GM18517 (cell line): ENCODE results near the gene NKAIN2.
"Not testable (repeated sequence)": the region's sequence is repeated elsewhere in the genome, so short reads cannot be mapped to it uniquely, and the experiment has no call there.

ENCODE experiments used
- ATAC-seq: cut with Tn5 transposase; IDR thresholded peaks from one replicate; pipeline ENCODE4 v1.9.1; 2021; ENCODE audit warnings: mild to moderate bottlenecking, moderate library complexity; ENCODE audit not compliant: unreplicated experiment

Gene NKAIN2

DNA sequence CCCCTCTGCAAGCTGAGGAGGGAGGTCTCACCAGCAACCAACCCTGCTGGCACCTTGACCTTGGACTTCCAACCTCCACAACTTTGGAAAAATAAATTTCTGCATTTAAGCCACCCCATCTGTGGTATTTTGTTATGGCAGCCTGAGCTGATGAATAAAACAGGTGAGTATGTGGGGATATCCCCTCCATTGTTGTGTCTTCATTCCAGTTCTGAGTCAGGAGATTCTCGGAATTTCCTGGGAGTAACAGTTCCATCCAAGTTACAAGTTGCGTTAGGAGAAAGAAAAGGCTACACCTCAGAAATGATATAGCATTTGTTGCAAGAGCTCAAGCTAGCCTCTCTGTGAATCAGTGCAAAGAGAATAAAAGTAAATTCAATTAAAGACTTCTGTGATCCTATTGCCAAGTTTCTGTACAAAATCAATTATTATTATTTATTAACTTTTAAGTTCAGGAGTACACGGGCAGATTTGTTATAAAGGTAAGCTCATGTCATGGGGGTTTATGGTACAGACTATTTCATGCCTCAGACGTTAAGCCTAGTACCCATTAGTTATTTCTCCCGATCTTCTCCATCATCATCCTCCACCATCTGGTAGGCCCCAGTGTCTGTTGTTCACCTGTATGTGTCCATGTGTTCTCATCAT lies 153.0 kb downstream of the NKAIN2 start:
- no peak for ATAC-seq

DNA sequence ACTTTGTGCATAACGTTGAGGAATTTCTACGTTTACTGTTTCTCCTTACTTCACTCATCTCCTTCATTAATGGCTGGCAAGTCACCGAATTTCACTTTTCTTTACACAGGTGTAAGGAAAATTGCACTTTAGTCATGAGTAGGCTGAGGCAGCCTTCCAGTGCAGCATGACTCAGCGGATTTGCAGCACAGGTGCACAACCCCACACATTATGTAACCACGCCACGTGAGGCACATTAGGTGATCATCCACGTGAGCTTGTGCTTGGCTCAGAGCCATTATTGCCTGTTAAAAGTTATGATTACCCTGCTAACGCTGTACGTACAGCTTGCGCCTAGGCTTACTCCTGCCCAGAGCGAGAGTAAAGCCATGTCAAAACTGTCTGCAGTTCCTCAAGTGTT lies 158.8 kb downstream of the NKAIN2 start:
- no peak for ATAC-seq

DNA sequence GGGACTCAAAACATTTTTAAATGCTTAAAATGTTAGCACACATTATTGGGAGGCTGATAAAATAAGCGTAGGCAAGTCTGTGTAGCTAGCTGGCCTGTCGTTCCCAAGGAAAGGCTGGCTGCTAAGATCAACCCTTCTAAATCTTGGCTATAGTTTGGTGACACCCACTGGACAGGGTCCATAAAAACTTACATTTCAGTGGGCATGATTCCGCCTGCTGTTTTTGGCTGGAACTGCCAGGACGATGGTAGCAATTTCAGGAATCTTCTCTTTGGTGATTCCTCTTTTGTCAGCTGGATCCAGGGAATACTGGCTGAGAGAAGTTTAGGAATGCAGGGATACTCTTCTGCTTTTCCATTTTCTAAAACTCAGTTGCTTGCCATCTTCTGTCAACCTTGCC lies 162.2 kb downstream of the NKAIN2 start:
- no peak for ATAC-seq

DNA sequence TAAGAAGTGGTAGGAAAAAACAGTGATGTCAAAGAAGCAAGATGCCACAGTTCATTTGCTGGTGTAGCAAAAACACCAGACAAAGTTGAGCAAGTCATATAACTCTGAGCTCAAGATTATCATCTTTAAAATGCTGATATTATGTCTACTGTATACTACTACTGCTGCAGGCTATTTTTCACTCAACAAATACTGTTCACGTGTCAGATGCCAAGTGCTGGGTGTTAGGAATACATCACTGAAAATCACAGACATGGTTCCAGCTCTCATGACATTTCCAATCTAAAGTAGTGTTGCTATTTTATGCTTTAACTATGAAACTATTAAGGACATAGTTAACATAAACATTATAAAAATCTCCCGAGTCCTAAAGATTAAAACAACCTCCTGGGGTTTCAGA lies 163.0 kb downstream of the NKAIN2 start:
- ATAC-seq: no peak

DNA sequence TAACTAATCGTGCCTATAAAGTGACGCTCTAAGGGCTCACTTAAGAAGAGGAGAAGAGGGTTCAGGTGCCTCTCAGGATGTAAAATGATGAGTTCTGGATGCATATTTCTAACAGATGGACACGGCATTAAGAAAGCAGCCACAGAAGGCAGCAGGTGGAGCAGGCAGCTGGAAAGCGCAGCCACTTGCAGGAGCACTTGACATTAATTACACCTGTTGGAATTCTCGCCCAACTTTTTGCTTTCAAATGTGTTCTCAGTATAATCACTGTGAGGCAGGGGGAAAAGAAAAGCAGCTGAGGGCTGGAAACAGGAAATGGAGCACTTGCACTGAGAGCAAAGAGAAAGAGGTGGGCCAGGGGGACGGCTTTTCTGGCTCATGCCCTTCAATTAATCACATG lies 164.2 kb downstream of the NKAIN2 start:
- no peak for ATAC-seq

DNA sequence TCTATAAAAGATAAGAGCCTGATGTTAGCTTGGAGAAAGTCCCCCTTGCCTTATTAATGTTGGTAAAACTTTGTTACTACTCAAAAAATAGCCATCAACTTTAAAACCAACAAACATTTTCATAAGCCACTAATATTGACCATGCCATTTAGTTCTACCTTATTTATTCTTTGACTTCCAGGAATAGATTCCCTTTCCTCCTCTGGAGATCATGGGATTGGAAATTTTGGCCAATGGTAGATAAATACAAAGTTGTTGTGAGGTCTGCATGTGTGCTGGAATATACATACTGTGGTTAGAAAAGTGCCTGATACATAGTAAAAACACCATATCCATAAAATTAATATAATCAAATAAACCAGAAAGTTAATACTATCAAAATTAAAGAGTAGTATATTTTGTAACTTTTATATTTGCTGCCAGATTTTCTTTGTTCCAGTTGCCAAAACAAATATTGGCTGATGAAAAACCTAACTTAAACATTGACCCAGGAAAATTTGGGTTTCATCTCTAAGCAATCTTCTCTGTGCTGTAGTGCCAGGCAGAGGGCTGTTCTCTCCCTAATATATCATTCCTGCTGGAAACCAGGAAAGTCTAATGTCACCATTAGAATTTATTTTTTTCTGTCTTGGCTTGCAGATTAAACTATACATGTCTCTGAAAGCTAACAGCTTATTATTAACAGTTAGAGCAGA lies 169.1 kb downstream of the NKAIN2 start:
- ATAC-seq: no peak

DNA sequence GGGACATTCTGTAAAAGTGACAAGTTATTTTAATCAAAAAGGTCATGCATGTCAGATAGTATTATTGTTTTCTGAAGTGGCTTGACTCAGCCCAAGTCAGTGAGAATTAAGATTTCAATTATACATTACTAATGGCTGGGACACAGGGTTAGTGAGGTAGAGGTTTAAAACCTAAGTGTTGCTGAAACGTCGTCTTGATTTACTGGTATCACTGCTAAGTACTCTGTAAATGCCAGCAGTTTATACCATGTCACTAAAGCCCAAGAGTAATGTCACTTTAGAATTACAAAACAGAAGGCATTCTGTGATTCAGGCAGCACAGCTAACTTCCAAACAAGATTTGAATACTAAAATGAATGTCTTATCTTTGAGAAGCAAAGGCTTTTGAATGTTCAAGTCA lies 176.6 kb downstream of the NKAIN2 start:
- no peak for ATAC-seq

DNA sequence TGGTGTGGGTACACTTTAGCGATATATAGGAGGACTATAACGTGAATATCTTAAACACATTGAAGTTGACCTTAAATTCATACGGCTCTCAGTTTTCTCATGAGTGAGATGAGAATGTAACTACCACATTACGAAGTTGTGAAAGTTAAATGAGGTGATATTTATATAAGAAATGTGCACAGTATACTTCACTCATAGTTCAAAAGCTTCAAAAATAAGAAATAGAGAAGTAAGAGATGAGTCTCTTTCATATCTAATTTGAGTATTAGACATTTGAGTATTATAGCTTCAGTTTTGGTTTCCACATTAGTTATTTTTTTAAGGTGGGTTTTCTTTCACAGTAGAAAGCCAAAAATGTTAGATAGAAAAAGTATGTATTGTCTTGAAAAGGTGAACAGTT lies 183.3 kb downstream of the NKAIN2 start:
- ATAC-seq: no peak

DNA sequence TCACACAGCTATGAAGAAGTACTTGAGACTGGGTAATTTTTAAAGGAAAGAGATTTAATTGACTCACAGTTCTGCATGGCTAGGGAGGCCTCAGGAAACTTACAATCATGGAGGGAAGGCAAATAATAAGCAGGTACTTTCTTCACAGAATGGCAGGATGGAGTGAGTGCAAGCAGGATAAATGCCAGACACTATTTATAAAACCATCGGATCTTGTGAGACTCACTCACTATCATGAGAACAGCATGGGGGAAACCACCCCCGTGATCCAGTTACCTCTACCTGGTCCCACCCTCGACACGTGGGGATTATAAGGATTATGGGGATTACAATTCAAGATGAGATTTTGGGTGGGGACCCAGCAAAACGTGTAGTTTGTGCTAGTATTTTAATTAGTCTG lies 186.3 kb downstream of the NKAIN2 start:
- ATAC-seq: not testable (repeated sequence)

DNA sequence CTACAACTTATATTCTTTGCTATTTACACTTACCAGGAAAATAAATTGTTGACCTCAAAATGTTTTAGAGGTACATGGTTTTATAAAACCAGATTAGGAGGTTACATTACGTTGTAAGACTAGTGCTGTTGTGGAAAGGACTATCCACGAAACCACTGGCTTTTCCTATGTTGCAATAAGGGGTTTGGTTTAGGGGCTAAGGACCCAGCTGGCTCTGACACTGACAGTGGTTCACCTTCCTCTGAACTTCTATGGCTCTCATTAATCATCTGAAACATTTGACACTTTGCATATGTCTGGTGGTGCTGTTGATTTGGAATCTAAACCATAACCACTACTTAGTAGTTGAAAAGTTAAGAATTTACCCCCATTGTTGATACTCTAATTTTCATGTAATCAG lies 186.7 kb downstream of the NKAIN2 start:
- no peak for ATAC-seq

DNA sequence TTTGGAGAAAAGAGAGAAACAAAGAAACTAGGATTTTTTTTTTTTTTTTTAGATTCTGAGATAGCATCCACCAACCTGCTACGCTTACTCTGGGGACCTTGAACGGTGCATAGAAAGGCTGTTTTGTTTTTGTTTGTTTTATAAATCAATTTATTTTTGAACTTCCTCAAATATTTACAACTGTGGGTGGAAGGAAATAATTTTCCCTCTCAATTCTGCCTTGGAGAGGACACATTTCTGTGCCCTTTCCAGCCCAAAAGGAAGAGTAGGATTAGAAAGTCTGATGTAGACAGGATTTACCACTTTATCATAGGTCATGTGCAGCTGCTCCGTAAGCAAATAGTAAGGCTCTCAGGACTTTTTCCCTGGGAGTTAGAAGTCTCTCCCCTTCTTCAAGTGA lies 190.5 kb downstream of the NKAIN2 start:
- ATAC-seq: no peak

DNA sequence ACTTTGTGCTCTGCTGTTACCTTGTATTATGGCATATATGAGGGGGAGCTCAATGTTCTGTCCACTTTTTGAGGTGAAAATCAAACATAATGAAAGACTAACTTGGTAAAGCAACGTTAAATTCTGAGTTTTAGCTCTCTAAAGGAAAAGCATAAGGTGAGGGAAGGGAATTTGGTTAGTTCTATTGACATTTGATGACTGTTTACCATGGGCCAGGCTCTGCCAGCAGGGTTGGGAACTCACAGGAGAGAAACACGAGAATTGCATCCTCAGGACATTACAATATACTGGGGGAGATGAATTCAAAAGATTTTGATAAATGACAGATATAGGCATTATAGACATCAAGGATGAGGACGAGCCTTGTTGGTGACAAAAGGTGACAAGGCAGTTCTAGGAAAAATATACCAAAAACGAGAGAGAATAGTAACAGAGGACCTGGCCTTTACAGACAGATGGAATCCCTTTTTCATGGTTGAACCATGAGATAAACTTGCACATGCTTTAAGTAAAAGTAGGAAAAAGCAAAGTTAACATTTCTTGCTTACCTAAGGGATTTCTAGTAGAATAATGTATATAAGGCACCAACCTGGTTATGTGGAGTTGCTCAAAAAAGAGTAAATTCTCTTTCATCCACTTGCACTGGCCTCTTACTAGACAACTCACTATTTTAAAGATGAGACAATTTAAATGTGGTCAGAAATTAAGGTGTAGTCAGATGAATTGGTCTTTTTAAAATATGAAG lies 191.4 kb downstream of the NKAIN2 start:
- ATAC-seq: no peak

DNA sequence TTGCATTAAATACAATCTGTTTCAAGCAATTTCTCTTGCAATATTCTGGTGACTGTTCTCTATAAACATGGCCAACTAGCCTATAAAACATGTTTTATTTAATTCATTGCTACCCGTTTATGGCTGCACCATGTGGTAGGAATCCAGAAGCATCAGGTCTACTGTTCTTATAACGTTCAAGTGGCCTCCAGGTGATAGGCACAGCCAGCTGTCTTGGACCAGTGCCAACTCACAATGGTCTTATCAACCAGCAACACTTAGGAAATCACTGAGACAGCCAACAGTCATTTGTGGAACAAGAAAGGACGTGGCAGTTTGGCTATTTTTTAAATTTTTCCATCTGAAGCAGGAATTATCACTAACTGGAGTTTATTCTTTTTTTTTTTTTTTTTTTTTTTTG lies 193.6 kb downstream of the NKAIN2 start:
- no peak for ATAC-seq

DNA sequence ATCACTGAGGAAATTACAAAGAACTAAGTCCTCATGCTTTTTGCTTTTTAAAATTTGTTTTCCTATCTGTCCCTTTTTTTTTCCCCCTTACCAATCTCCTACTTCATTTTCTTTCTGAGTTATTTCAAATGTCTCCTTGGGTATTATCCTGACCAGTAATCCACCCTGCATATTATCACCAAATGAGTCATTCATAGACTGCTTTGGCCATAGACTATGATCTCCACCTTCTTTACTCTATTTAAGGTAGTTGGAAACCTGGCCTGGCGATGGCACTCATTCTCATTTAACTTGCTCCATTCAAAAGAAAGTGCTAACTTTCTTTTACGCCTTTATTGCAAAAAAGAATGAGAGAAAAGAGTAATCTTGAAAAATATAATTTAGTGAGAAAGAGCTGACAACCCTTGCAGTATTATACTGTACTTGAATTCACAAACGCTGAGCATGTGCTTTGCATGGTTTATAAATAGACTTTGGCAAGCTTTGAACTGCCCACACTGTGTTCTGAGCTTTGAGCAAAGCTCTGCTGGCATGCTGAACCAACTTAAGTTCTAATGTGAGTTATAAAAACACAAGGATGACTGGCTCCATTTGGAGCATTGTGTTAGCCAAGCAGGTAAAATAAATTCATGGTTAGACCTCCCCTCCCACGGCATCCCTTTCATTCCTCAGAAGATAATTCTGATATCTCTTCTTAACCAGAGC lies 198.9 kb downstream of the NKAIN2 start:
- no peak for ATAC-seq

DNA sequence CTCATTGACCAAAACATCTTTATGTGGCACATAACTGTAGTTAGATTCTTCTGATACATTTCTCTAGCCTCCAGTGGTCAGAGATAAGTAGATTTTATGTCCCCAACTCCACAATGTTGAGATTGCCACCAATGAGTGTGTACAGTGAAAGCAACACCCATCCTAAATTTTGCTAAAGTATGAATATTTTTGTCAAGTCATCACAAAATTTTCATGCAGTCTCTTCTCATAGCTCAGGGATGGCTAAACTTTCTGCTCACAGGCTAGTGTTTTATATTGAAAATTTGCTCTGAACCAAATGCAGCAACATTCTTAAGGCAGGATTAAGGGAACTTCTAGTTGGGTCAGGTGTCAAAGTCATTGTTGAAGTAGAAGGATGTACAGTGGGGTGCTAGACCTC lies 203.6 kb downstream of the NKAIN2 start:
- ATAC-seq: no peak

DNA sequence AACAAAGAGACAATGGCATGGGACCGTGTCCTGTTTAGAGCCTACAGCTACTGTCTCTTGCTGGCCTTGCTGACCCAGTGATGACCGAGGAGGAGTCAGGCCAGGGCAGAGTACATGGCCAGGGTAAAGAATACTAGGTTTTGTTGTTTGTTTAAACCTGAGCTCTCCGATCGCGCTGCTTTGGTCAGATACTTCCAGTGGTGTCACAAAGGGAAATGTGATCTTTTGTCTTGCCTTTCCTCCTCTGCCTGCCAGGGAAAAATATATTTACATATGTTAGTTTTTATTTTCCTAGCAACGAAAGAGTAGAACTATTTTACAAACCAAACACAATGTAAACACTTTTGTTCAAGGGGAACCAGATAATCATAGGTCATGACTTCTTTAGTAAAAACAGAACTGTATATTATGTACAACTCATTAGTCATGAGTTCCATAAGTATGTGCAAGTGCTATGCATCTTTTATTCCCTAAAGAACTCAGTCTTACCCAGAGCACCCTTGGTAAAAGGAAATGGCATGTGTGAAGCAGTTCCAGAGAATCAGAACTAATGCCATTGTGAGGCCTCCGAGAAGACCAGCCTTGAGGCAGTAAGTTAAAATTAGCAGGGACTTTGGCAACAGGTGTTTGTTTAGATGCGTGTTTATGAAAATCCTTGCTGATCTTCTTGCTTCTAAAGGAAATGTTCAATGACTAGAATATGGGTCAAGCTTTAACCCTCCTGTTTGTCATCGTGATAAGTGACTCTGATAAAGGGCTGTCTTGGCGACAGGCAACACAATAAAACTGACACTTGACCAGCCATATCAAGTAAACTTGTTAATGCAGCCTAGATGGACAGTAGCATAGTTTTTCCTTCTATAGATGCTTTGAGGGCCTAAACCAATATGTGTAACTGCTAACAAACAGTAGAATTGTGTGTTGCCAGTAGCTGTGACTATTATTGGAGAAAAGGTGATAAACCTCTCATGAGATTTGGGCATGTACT lies 204.6 kb downstream of the NKAIN2 start:
- no peak for ATAC-seq

DNA sequence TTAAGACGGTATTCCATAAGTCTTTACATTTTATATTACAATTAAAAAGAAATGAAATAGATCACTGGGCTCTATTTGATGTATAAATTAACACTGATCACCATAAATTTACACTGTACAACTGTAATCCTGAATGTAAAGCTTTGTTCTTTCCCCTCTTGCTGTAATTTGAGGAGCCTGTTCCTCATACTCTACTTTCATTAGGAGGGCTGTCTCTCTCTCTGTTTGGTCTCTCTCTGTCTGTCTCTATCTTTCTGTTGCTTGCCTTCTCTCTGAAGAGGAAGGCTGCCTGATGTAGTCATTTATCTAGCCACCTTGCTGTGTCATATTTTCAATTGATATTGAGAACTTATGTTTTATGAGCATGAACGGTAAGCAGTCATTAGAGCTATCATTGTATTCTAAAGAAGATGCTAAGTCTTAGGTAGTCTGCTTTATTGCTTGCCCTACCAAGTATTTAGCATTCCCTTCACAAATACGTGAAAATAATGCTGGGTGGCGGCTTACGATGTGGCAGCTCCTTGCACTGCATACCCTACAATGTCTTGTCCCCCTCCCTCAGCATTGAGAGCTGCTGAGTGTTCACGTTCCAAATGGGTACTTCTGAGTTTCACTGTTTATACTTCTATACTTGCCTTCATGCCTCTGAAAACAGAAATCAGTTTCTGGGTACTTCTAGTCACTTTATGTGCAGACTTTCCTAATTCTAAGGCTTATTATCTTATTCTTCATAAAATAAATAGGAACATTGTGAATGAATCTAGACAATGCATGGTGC lies 205.5 kb downstream of the NKAIN2 start:
- ATAC-seq: no peak

DNA sequence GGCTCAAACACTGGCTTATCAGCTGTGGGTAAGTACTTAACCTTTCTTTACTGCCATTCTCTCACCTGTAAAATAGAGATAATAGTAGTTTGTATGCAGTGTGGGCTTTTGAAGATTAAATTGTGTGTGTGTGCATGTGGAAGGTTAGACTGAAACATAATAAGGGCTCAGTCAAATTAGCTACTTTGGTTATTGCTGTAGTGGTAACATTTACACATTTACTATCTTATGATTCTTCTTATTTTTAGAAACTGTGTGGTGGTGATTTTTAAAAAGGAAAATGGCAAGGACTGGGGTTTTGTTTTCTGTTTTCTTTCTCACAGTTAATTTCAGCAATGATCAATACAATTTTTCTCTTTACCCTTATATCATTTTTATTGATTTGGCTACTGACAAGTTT lies 206.9 kb downstream of the NKAIN2 start:
- ATAC-seq: no peak

DNA sequence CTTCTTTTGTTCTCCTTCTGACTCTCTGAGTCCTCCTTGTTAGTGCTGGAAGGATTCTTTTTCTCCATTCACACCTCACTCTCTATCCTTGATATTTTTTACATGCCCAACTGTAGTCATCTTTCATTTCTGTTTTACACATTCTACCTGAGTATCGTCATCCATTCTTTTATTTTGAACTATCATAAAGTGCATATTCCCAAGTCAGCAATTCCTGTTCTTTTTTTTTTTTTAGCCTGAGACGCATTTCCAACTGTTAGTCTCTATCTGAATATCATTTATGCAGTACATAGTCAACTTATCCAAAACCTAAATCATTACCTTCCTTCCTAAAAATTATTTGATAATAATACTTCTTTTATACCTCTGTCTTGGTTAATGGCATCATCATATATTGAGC lies 207.5 kb downstream of the NKAIN2 start:
- ATAC-seq: no peak

DNA sequence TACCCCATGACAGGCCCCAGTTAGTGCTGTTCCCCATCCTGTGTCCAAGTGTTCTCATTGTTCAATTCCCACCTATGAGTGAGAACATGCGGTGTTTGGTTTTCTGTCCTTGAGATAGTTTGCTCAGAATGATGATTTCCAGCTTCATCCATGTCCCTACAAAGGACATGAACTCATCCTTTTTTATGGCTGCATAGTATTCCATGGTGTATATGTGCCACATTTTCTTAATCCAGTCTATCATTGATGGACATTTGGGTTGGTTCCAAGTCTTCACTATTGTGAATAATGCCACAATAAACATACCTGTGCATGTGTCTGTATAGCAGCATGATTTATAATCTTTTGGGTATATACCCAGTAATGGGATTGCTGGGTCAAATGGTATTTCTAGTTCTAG lies 218.4 kb downstream of the NKAIN2 start:
- ATAC-seq: not testable (repeated sequence)
